Breast epithelium (tissue), 4 donors: Measurements from ENCODE around the gene ZFYVE16. TPM values are rescaled to one million over a fixed set of nuclear protein-coding genes. Genes with fewer than 3 reads are reported as not detected.

Source experiments
- DNase-seq, 2 donors: peaks; one replicate each; pipeline ENCODE4 v3.0.0-alpha.2; 2019; ENCODE audit warnings: low spot score in 2 of 2
- H3K27ac ChIP-seq, 2 donors: fragments of 200-600 bp; sonication (generic) in 1 of 2; one replicate each; pipeline ENCODE4 v1.5.1; 2016 to 2019; ENCODE audit warnings: mild to moderate bottlenecking in 1 of 2
- H3K27me3 ChIP-seq, 2 donors: fragments of 200-600 bp; sonication (generic) in 1 of 2; one replicate each; pipeline versions ENCODE4 v1.5.1 to v1.6.0; 2017 to 2019; ENCODE audit warnings: control low read depth in 1 of 2, mild to moderate bottlenecking in 1 of 2
- H3K36me3 ChIP-seq: fragments of 200-600 bp; one replicate; pipeline ENCODE4 v1.5.1; 2019
- H3K4me1 ChIP-seq, 2 donors: fragments of 200-600 bp; sonication (generic); one replicate each; pipeline ENCODE4 v1.5.1; 2016 to 2019; ENCODE audit warnings: control low read depth in 1 of 2
- H3K4me3 ChIP-seq, 3 donors: fragments of 200-600 bp; sonication (generic); 1 replicate in 2 of 3; 2 replicates in 1 of 3; pipeline ENCODE4 v1.5.1; 2016 to 2019; ENCODE audit warnings: mild to moderate bottlenecking in 3 of 3, moderate library complexity in 2 of 3
- H3K9me3 ChIP-seq, 2 donors: fragments of 200-600 bp; sonication (generic) in 1 of 2; one replicate each; pipeline ENCODE4 v1.5.1; 2016 to 2019; ENCODE audit warnings: control low read depth in 1 of 2
- POLR2A ChIP-seq: fragments of 450-650 bp; IDR thresholded peaks from one replicate; pipeline ENCODE4 v1.6.1; 2016; ENCODE audit warnings: antibody characterized with exemption, mild to moderate bottlenecking, moderate library complexity
- POLR2AphosphoS5 ChIP-seq, 3 donors: sonication (generic); formaldehyde crosslinking; IDR thresholded peaks; one replicate each; pipeline ENCODE4 v1.6.1; 2017; ENCODE audit warnings: antibody characterized with exemption in 3 of 3
- intact Hi-C: fragments of 100-400 bp; cut with DNase I; formaldehyde crosslinking; loops from one replicate; pipeline ENCODE4 v1.15.1; 2023; ENCODE audit warnings: low total_unique reads
- total RNA-seq, 3 donors: library from RNA; depleted of rRNA; stranded (reverse); fragments of >200 nt; gene quantifications; one replicate each; pipeline ENCODE4 v1.1.0, GENCODE V29; 2016
- TF ChIP-seq, protein P1 (sequence below), 3 donors: fragments of 450-650 bp; IDR thresholded peaks; one replicate each; pipeline ENCODE4 v1.5.1; 2016 to 2017; ENCODE audit warnings: antibody characterized with exemption in 3 of 3, mild to moderate bottlenecking in 3 of 3, moderate library complexity in 3 of 3

ZFYVE16 gene
- total RNA-seq, 3 donors from 2014 or later, result 28.0 to 61.9 (median 50.5) TPM

DNA sequence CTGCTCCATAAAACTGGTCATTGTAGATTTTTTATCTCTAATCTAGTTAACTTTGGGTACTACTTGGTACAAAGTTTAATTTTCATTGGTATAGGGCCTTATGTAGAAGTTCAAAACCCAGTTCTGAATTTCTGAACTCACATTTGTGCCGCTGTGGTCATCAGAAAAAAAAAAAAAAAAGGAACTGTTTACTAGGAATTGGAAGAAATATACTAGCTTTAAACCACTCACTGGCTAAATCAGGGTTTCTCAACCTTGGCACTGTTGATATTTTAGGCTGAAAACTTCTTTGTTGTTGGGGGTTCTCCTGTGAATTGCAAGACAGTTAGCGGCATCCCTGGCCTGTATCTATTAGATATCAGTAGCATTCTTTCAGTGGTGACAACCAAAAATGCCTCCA is 4.1 kb upstream of the ZFYVE16 start:
- no peak for TF ChIP-seq POLR2AphosphoS5 (IDR thresholded peaks at IDR 0.05)
- TF ChIP-seq, protein P1, sequence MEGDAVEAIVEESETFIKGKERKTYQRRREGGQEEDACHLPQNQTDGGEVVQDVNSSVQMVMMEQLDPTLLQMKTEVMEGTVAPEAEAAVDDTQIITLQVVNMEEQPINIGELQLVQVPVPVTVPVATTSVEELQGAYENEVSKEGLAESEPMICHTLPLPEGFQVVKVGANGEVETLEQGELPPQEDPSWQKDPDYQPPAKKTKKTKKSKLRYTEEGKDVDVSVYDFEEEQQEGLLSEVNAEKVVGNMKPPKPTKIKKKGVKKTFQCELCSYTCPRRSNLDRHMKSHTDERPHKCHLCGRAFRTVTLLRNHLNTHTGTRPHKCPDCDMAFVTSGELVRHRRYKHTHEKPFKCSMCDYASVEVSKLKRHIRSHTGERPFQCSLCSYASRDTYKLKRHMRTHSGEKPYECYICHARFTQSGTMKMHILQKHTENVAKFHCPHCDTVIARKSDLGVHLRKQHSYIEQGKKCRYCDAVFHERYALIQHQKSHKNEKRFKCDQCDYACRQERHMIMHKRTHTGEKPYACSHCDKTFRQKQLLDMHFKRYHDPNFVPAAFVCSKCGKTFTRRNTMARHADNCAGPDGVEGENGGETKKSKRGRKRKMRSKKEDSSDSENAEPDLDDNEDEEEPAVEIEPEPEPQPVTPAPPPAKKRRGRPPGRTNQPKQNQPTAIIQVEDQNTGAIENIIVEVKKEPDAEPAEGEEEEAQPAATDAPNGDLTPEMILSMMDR (IDR thresholded peaks at IDR 0.05), result no peak
- TF ChIP-seq POLR2A, result no peak
- Histone ChIP-seq H3K36me3 (no peaks in the 10 kb centered on the region), H3K9me3 (no peaks in the 10 kb centered on the region), H3K27me3 (no peaks in the 10 kb centered on the region), H3K27ac (no peak overlapping the region), H3K4me3 (no peak overlapping the region), H3K4me1 (no peaks in the 10 kb centered on the region)
- DNase-seq, result no peak
- intact Hi-C loops, result no loop called here

DNA sequence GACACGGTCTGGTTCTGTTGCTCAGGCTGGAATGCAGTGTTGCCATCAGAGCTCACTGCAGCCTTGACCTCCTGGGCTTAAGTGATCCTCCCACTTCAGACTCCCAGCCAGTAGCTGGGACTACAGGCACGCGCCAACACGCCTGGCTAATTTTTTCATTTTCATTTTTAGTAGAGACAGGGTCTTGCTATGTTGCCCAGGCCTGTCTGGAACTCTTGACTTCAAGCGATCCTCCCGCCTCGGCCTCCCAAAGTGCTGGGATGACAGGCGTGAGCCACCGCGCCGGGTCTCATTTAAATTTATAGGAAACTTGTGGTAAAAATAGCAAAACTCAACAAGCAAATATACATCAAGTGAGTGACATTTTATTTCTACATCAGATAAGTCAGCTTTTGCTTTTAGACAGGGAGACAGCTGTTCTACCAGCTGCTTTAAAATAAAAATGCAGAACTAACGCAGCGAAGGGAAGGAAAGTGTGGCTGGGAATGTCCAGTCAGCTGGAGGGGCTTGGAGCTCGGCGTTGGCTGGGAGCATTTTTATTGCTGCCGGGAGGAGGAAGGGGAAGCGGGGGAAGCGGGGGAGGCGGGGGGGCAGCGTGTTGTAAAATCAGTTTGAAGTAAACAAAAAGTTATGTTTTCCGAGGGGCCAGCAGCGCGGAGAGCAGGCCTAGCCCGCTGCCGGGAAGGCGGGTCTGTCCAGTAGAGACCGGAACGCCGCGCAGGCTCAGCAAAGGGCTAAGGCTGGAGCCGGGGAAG is 707 bp upstream of the ZFYVE16 start:
- DNase-seq, result no peak
- no peaks in the 10 kb centered on the region for H3K4me1 ChIP-seq
- H3K4me3 ChIP-seq, result peak overlapping the region; percentile 83 to 97 (median 97)
- intact Hi-C loops, result loop anchor here (5.0 kb wide), 2 partner anchors 375 to 1170 kb away; partner anchors contain the start of gene JMY
- H3K36me3 ChIP-seq, result no peaks in the 10 kb centered on the region
- TF ChIP-seq, protein P1 (IDR thresholded peaks at IDR 0.05), result no peak
- TF ChIP-seq POLR2AphosphoS5 (IDR thresholded peaks at IDR 0.05) (no peak), POLR2A (no peak)
- H3K27ac ChIP-seq, result peak overlapping the region; percentile 96 to 99
- H3K27me3 ChIP-seq, result no peaks in the 10 kb centered on the region
- H3K9me3 ChIP-seq, result no peaks in the 10 kb centered on the region

DNA sequence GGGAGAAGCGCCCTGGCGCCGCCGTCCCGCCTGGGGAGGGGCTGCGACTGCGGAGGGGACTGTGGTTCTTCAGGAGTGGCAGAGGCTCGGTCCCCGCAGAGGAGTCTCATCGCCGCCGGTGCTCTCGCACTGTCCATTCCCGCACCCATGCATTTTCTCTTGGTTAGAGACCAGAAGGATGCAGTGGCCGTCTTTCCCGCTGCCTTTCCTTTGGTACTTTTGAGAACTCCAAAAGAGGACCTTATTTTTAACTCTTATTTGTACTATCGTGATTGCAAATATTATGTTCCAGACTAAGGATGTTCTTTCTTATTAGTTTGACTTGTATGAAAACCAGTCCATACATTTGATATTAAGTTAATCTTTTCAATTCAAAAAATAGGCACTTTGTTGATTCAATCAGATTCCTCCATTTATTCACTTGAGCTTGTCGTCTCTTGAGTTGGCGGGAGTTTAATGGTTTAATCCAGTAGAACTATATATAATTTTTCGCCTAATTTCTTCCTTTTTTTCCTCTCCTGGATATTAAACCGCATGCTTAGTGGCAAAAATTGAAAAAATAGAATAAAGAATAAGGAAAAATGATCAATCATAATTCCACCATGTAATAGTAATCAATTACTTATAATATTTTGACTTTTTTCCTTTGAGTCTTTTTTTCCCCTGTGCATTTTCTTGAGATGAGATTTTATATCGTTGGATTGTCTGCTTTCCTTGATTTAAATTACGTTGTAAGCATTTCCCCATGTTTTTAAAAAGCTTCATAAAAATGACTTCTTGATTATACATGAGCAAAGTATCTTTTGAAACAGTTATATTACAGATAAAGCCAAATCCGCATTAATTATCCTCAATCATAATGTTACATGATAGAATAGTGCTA is 861 bp downstream of the ZFYVE16 start:
- Histone ChIP-seq H3K27ac (peak overlapping the region; percentile 96 to 99), H3K9me3 (no peaks in the 10 kb centered on the region), H3K27me3 (no peaks in the 10 kb centered on the region), H3K36me3 (no peaks in the 10 kb centered on the region), H3K4me3 (peak overlapping the region; percentile 83 to 97 (median 97)), H3K4me1 (no peaks in the 10 kb centered on the region)
- TF ChIP-seq POLR2A (no peak), POLR2AphosphoS5 (IDR thresholded peaks at IDR 0.05) (no peak)
- TF ChIP-seq, protein P1 (IDR thresholded peaks at IDR 0.05), result no peak
- DNase-seq, result peak; percentile 32 to 66
- intact Hi-C loops, result loop anchor here (5.0 kb wide), 2 partner anchors 376 to 1171 kb away; partner anchors contain the start of gene JMY

DNA sequence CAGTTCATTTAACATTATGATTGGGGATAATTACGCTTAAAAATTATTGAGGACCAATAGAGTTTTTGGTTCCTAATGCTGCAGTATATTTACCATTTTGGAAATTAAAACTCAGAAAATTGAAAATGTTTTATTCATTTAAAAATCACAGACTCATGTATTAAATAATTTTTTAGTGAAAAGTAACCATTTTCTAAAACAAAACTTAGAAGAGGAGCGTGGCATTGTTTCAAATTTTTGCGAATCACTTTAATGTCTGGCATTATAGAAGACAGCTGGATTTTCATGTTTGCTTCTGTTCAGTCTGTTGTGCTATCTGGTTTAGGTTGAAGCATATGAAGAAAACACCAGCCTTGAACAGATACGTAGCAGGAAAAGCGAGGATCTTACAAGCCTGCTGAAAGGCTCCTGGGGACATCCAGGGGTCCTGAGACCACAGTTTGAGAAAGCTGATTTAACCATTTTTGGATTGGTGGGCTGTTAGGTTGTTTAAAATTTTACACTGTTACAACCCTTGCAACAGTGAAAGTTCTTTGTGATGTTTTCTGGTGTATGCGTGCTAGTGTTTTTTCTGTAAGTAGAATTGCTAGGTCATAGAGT is 1.6 kb downstream of the ZFYVE16 start:
- intact Hi-C loops, result loop anchor here (5.0 kb wide), 2 partner anchors 377 to 1172 kb away; partner anchors contain the start of gene JMY
- H3K27ac ChIP-seq, result peak overlapping the region in 1 of 2 donors; percentile 13
- TF ChIP-seq POLR2A (no peak), POLR2AphosphoS5 (IDR thresholded peaks at IDR 0.05) (no peak)
- TF ChIP-seq, protein P1 (IDR thresholded peaks at IDR 0.05), result no peak

More for the DNA sequence above, 1.6 kb downstream of the ZFYVE16 start:
- Histone ChIP-seq H3K4me3 (peak overlapping the region in 2 of 3 donors; percentile 97), H3K27me3 (no peaks in the 10 kb centered on the region), H3K9me3 (no peaks in the 10 kb centered on the region), H3K4me1 (no peaks in the 10 kb centered on the region), H3K36me3 (no peaks in the 10 kb centered on the region)
- DNase-seq, result no peak
